CD1c-positive myeloid dendritic cell (primary cell): ENCODE results near the gene MAD1L1.
"Not testable (repeated sequence)": the region's sequence is repeated elsewhere in the genome, so short reads cannot be mapped to it uniquely, and the experiment has no call there.

ENCODE experiments used
- DNase-seq: peaks from one replicate; pipeline ENCODE4 v3.0.0-alpha.2; 2016; ENCODE audit errors: extremely low spot score

MAD1L1 gene

DNA sequence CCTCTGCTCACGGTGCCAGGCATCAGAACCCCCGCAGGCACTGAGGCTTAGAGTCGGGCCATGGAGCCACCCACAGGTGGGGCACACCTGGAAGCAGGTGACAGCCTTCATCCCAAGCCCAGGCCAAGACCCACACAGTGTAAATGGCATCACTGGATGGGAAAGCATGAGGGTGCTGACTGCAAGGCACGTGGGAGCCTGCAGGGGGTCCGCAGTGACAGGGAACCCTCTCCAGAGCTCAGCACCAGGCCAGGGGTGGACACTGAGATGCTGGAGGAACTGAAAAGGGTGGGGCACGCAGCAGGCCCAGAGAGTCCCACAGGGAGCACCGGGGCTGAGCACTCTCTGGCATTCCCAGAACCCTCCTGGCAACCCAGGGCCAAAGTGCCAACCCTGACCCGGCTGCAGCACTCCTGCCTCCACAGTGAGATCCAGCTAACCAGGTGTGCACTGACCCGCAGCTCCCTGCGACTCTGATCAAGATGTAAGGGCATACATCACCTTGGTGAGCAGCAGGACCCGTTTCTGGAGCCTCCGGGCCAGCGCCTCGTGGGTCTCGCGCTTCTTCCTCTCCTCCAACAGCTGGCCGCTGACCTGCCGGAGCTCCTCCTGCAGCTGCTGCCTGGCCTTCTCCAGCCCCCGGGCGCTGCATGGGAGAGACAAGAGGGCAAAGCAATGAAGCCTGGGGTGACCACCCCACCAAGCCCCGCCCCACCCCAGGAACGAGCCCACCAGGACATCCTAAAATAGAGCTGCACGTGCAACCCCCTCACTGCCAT lies 163.9 kb downstream of the MAD1L1 start:
- no peak for DNase-seq

DNA sequence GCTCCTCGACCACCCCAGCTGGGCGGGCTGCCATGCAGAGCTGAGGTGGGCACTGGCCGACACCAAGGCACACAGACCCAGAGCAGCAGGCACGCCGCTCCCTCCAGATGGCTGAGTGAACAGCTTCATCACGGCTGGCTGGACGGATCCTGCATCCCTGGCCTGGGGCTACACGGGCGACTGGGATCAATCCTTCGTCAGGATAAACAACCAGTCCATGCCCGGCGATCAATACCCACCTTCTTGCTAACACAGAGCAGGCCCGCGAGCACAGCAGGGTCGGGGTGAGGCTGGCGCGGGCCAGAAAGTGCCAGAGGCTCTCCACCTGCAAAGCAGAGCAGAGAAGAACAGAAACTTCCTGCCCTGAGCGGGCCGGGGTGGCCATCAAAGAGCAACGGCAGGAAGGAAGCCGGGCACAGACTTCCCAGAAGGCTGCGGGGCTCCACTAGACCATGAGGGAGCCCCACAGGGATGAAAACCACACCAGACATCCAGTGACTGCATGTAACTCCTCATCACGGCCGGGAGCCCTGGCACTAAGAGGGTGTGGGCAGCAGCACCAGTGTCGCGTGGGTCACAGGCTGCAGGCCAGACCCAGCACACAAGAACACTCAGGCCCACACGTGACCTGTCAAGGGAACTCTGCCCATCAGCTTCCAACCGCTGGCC lies 166.4 kb downstream of the MAD1L1 start:
- DNase-seq, result no peak

DNA sequence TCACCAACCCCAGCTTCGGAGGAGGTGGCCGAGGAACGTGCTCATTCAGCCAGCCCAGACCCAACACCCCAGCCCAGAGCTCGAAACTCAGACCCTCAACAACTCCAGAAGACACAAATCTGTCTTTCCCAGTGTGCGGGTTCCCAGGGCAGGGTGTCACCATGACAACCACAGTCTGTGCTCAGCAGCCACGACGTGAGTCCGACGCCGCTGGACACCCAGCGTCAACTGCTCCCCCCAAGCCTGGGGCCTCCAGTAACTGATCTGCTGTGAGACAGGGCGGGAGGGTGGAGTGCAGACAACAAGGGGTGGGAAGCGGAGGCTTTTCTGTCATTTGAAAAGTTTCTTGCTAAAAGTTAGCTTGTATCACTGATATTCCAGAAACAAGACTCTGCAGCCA lies 167.2 kb downstream of the MAD1L1 start:
- DNase-seq, result no peak

DNA sequence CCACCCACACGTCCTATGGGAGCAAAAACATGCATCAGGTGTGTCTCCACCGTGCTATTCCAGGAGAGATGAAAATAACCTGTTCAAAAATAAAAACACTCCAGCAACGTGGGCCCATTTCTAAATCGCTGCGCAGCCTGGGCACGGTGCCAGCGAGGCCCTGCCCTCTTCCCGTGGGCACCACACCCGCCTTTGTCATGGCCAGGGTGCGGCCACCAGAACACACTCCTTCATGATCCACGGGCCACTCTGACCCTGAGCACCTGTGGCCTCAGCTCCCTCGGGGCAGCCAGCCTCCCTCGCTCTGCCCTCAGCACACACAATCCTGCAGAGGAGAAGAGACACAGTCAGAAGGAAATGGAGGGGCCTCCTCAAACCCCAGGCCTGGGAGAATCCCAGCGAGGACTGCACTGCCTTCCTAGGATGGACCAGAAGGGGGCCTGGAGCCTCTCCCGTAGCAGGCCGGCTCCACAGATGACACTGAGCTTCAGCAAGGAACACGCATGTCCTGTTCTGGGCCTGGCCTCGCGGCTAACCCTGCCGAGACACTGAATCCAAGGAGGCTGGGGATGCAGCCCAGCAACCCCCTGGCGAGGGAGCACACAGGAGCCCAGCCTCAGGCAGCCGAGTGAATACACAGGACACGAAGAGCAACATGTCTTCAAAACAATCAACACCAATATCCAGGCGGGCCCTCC lies 169.0 kb downstream of the MAD1L1 start:
- DNase-seq, result peak; percentile 10

DNA sequence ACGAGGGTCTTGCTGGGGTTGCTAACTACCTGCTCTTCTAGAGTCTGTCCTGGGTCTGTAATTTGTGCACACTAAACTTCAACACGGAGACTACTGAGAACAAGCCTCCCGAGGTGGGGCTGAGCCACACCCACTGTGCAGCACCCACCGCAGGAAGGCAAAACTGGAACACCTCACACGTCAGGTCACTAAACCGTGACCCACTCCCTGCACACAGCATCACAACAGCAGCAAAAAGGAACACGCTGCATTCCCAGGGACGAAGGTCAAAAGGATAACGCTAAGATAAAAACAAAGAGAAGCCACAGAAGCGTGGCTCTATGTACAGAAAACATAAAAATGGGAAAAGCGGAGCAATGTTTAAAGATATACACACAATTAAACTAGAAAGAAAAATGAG lies 170.1 kb downstream of the MAD1L1 start:
- DNase-seq, result no peak

DNA sequence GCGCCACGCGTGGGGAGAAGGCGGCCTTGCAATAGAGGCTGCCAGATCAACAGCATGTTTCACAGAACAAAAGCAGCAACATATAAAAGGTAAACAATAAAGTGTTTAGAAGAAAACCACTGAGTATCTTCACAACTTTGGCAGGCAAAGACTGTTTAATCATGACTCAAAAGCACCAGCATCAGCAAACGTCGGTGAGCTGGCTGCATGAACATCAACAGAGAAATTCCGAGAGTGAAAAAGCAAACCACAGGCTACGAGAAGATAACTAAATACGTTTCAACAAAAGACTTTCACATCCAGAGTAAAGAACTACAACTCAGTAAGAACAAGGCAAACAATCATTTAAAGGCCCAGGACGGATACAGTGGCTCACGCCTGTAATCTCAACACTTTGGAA lies 172.0 kb downstream of the MAD1L1 start:
- no peak for DNase-seq

DNA sequence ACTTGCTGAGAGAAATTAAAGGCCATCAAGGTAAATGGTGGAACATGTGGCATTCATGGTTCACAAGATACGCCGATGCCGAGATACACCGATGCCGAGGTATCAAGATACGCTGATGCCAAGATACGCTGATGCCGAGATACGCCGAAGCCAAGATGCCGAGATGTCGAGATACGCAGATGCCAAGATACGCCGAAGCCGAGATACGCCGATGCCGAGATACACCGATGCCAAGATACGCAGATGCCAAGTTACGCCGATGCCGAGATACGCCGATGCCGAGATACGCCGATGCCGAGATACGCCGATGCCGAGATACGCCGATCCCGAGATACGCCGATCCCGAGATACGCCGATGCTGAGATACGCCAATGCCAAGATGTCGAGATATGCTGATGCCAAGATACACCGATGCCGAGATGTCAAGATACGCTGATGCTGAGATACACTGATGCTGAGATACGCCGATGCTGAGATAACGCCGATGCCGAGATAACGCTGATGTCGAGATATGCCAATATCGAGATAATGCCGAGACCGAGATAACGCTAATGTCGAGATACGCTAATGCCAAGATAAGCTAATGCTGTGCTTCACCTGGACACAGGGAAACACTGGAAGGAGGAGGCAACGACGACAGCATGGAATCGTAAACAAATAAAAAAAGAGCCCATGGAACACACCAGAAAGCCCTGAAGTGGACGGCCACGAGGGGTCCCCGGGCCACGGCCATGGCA lies 172.6 kb downstream of the MAD1L1 start:
- DNase-seq, result no peak

DNA sequence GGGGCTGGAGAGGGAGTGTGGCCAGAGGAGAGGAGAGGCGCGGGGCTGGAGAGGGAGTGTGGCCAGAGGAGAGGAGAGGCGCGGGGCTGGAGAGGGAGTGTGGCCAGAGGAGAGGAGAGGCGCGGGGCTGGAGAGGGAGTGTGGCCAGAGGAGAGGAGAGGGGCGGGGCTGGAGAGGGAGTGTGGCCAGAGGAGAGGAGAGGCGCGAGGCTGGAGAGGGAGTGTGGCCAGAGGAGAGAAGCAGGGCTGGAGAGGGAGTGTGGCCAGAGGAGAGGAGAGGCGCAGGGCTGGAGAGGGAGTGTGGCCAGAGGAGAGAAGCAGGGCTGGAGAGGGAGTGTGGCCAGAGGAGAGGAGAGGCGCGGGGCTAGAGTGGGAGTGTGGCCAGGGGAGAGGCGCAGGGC lies 174.5 kb downstream of the MAD1L1 start:
- DNase-seq, result not testable (repeated sequence)

DNA sequence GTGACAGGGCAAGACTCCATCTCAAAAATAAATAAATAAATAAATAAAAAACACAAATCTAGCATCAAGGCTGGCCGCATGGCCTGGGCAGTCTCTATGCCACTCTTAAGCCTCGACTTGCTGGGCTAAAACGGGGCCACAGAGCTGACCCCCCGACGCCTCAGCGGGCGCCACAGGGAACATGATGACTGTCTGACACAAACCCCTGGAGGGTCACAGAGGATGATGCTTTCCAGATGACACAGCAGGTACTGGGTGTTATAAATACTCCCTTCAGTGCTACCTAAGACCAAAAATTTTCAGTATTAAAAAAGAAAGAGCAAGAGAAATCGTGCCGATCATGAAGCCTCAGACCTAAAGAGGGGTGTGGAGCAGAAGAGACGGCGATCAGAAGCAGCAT lies 176.8 kb downstream of the MAD1L1 start:
- DNase-seq, result no peak

DNA sequence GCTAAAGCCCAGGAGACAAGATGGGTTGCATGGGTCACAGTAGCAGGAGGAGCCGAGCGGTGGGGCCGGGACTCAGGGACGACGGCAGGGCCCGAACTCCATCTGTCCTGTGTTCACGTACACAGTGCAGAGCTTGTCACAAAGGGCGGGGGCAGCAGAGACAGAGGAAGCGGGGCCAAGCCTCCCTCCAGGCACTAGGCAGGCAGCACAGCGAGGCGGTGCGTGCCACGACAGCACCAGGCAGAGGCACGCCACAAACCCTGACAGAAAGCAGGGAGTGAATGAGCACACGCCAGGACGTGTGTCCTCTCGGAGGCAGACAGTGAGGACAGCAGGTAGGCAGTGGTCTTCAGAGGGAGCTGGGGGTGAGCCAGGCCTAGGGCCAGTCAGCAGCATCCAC lies 177.8 kb downstream of the MAD1L1 start:
- DNase-seq, result no peak

DNA sequence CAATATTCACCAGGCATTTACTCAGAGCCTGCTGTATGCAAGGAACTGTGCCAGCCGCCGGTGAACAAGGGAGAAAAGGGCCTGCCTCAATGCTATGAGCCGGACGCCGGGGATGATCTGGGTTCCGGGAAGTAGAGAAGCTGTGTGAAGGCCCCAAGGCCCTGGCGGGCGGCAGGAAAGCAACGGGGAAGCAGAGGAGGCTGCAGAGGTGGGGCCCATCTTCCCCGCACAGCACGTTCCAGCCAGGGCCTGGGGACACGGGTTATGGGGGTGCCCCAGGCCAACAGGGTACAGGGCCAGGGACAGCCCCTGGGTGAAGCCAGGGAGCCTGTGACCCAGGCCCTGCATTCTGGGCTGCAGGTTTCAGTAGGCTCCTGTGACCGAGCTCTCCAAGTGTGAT lies 179.3 kb downstream of the MAD1L1 start:
- DNase-seq, result no peak

DNA sequence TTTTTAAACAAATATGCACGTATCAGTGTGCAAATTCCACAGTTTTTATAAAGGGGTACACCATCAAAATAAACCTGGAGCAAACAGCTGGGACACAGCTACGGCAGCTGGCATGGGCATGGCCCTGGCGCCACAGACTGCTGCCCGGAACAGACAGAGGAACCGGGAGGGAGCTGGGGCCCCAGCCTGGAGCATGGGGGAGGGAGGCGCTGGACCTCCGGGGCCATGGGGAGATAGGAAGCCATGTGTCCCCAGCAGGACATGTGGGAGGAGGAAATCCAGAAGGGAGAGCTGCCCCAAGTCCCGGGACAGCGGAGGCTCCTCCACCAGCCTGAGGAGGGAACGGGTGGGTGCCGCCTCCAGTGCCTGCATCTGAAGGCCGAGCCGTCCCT lies 180.1 kb downstream of the MAD1L1 start:
- DNase-seq, result no peak

DNA sequence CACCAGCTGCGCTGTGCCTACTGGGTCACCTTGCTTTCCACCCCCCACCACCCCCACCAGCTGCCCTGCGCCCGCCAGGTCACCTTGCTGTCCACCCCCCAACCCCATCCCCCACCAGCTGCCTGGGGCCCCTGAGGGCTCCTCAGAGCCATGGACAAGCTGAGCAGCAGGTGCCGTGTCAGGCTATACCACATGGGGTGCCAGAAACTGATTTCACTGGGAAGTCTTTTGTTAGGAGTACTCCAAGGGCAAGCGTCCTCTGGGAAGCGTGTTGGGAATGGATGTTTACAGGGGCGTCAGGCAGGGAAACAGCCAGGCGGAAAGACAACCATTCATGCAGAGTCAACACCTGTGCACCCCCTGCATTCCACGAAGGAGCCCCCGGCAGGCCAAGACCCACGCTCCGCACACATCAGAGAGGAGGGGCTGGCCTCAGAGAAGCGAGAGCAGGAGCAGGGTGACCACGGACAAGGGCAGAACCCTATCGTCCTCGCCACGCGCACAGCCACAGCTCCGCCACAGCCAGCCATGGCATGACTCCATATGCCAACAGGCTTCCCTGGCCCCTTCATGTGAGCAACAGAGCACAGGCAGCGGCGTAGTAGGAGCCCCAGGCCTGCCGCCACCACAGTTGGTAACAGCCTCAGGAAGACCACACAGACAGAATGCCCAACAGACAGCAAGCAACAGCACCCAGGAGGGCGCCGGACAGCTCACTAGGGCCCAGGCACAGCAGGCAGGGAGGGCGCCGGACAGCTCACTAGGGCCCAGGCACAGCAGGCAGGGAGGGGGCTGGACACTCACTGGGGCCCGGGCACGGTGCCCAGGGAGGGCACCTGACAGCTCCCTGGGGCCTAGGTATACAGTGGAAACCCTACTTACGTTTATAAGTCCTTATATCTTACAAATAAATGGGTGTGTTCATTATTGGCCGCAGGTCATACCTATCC lies 180.8 kb downstream of the MAD1L1 start:
- no peak for DNase-seq

DNA sequence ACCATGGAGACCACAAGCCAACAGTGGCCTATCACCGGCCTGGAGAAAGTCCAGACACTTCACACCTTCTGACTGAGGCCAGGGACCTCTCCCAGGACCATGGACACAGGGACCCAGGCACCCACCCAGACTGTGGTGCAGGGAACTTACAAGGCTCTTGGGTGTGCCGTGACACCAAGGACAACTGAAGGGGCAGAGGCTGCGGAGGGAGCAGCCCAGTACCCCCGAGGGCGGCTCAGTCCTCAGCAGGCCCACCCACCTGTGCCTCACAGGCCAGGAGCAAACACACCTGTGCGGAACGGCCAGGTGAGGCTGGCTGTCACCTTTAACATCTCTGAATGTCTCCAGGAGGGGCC lies 182.3 kb downstream of the MAD1L1 start:
- no peak for DNase-seq

DNA sequence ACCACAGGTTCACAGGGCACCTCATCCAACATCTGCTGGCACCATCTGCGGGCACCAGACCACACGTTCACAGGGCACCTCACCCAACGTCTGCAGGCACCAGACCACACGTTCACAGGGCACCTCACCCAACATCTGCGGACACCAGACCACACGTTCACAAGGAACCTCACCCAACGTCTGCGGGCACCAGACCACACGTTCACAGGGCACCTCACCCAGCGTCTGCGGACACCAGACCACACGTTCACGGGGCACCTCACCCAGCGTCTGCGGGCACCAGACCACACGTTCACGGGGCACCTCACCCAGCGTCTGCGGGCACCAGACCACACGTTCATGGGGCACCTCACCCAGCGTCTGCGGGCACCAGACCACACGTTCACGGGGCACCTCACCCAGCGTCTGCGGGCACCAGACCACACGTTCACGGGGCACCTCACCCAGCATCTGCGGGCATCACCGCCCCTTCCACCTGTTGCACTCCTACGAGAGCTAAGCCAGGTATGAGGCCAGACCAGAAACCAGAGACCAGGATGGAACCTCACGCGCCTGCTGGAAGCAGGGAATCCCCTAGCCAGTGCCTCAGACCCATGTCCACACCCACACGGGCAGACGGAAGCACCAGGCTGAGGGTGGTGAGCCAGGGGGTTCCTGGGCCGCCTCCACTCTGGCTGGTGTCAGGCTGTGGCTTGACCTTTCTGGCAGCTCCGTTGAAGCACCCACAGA lies 182.8 kb downstream of the MAD1L1 start:
- DNase-seq, result peak; percentile 5

DNA sequence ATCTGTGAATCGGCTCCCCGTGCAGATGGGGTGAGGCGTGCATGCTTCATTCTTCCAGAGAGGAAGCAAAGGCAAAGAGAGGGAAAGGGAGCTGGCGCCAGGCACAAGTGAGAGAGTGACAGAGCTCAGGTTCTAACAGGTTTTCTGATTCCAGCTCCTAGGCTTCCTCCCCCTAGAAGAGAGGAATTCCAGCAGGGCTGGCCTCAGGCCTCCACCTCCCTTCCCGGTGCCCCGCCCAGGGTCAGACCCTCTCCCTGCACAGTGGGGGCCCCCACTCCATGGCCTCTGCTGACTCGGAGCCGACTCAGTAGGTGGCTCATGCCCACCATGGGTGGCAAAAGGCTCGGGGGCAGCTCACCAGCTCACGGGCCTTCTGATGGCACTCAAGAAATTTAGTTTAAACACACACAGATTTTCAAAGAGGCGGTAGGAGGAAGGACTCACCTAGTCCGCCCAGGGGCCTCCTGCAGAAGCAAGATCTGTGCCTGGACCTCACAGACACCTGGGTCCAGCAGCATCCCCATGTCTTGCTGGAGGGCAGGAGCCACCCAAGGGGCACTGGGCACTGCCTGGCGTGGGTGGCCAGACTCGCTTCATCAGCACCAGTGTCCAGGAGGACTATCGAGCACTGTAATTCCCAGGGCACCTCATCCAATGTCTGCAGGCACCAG lies 183.5 kb downstream of the MAD1L1 start:
- no peak for DNase-seq

DNA sequence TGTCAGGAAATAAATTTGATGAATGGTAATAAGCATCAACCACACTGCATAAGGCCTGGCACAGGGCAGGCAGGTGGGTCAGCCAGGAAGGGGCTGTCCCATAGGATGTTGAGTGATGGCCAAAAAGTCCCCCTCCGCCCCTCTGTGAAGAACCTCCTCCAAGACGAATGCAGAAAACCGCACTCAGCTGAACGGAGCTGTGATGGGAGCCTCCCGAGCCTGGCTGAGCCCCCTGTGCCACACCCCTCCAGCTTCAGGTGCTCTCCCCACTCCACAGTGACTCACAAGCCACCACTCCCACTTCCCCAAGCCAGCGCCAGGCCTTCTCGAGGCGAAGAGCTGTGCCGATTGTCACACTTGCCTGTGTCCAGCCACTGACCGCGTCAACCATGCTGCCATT lies 184.2 kb downstream of the MAD1L1 start:
- DNase-seq, result no peak

DNA sequence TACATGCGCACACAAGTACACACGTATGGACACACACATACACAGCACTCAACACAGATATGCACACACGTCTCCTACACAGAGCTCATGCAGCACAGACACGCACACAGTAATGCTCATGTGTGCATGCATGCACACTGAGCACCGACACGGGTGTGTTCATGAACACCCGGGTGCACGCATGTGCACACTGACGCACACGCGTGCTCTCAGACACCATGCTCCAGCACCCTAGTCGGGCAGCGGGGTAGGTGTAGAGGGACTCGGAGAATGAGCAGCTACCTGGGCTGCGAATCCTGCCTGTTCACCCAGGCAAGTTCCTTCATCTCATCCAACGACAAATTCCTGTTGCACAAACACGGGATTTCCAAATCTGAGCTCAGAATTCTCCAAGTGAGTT lies 184.7 kb downstream of the MAD1L1 start:
- no peak for DNase-seq

DNA sequence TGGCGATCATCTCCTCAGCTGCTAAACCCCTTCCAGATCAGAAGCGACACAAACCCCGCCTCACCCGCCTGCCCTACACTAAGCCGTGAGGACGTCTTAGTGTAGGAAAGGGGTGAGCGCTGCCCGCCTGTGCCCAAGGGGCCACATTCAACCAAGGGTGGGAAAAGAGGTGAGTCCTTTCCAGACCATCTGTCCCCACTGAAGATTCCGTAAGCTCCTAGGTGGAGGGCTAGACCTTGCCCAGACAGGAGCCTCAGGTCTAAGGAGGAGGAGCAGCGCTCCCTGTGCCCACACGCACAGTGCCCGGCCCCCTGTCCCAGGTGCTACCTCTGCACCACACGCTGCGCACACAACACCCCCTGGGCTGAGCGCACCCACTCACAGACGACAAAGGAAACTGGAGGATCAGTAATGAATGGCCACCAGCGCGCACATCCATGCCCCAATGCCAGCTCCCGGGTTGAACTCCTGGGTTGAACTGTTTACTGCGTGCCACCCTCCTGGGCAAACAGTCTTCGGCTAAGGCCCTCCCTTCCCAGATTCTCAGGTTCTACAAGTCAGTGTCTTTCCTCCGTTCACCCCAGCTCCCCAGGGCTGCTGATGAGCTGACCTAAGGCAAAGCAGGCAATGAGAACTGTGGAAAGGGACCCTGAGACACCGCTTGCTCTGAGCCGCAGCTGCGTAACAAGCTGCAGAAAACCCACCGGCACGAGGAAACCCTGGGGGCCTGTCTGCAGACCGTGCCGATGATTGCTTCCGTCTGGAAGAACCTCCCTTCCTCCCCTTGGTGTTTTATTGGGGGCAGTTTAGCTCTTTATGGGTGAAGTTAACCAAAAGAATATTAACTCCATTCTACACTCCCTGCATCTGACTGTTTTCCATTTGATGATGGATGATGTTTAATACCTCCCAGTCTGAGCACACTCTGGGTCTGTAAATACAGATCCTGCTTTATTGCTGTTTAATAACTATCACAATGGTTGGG lies 185.9 kb downstream of the MAD1L1 start:
- DNase-seq, result no peak
